Measurements from ENCODE around the gene AP3S2. TPM values are rescaled to one million over a fixed set of nuclear protein-coding genes. Genes with fewer than 3 reads are reported as not detected.
A peak's percentile ranks its signal among the peaks of the same experiment; 100 is the strongest.
"Not testable (repeated sequence)": the region's sequence is repeated elsewhere in the genome, so short reads cannot be mapped to it uniquely, and the experiment has no call there.

The AP3S2 gene
- total RNA-seq, 1 experiment from 2014 or later = 23.3 TPM

- H3K27ac ChIP-seq (ENCODE audit: low read depth, low read length); H3K9me3 ChIP-seq (ENCODE audit: control insufficient read depth in 1 of 2, insufficient read depth in 1 of 2, low read depth in 1 of 2, low read length in 2 of 2); H4K20me1 ChIP-seq (ENCODE audit: insufficient read depth); H2AFZ ChIP-seq (ENCODE audit: low read depth, low read length, poor library complexity, severe bottlenecking); H3K79me2 ChIP-seq (ENCODE audit: insufficient read depth, low read length); DNase-seq (ENCODE audit: low read depth, low spot score); H3K9ac ChIP-seq (ENCODE audit: low read length); H3K4me3 ChIP-seq (replicated peaks in 1 of 2; ENCODE audit: low read depth in 1 of 2, low read length in 2 of 2); intact Hi-C loops (cut with micrococcal nuclease); RAD21 ChIA-PET (ENCODE audit: low non-redundant PET in 1 of 2, low total read pairs in 2 of 2, uncharacterized antibody in 2 of 2, unreplicated experiment in 2 of 2); H3K27me3 ChIP-seq (ENCODE audit: insufficient read depth, low read length); POLR2A ChIA-PET; BruUV-seq (replicated peaks); H3K9me2 ChIP-seq (ENCODE audit: insufficient read depth); H3K36me3 ChIP-seq (ENCODE audit: control insufficient read depth in 1 of 2, insufficient read depth in 2 of 2, low read length in 2 of 2); ATAC-seq: not testable (repeated sequence)
- Histone ChIP-seq H3K4me1 (ENCODE audit: control insufficient read depth in 1 of 2, insufficient read depth in 2 of 2, low read length in 2 of 2) (peaks cover 8 to 59% of the 10 kb centered on the region in 2 experiments; a peak in 3 of 4 replicates), H3K4me2 (ENCODE audit: low read length) (peak overlapping the region; percentile 65)
- CTCF ChIA-PET = interaction anchor here (1.1 kb wide), 1 partner anchor 9 kb away, joined by 3 read pairs; no protein-coding TSS in a partner anchor
These were observed 111.2 kb downstream of the AP3S2 start for GRCh38 chr15:89782619-89782950.

GRCh38 chr15:89781891-89782618 is 111.7 kb downstream of the AP3S2 start:
- H3K79me2 ChIP-seq (ENCODE audit: insufficient read depth, low read length) = no peaks in the 10 kb centered on the region
- peak; percentile 71 for ATAC-seq
- BruUV-seq (replicated peaks) = no TSS peak
- DNase-seq (ENCODE audit: low read depth, low spot score) = peak; percentile 39
- peaks cover 8 to 64% of the 10 kb centered on the region in 2 experiments; a peak in 3 of 4 replicates for H3K4me1 ChIP-seq (ENCODE audit: control insufficient read depth in 1 of 2, insufficient read depth in 2 of 2, low read length in 2 of 2)
- H3K9me3 ChIP-seq (ENCODE audit: control insufficient read depth in 1 of 2, insufficient read depth in 1 of 2, low read depth in 1 of 2, low read length in 2 of 2) = no peaks in the 10 kb centered on the region
- H3K9ac ChIP-seq (ENCODE audit: low read length) = peak overlapping the region; percentile 21; the same call in 1 of the 2 replicates
- H3K9me2 ChIP-seq (ENCODE audit: insufficient read depth) = no peaks in the 10 kb centered on the region
- CTCF ChIA-PET = interaction anchor here (1.1 to 1.4 kb wide), 2 partner anchors 9 to 21 kb away, joined by 3 to 5 read pairs; no protein-coding TSS in a partner anchor
- no peaks in the 10 kb centered on the region for H3K36me3 ChIP-seq (ENCODE audit: control insufficient read depth in 1 of 2, insufficient read depth in 2 of 2, low read length in 2 of 2)
- POLR2A ChIA-PET = no interaction called here
- H4K20me1 ChIP-seq (ENCODE audit: insufficient read depth) = no peaks in the 10 kb centered on the region
- intact Hi-C loops (cut with micrococcal nuclease) = no loop called here
- no peak overlapping the region for H3K4me3 ChIP-seq (replicated peaks in 1 of 2; ENCODE audit: low read depth in 1 of 2, low read length in 2 of 2)
- RAD21 ChIA-PET (ENCODE audit: low non-redundant PET in 1 of 2, low total read pairs in 2 of 2, uncharacterized antibody in 2 of 2, unreplicated experiment in 2 of 2) = no interaction called here
- H3K27me3 ChIP-seq (ENCODE audit: insufficient read depth, low read length) = no peaks in the 10 kb centered on the region
- TF ChIP-seq ATF3 (IDR thresholded peaks at IDR 0.05) (no peak), MAX (IDR thresholded peaks at IDR 0.05) (peak; percentile 90), JUND (IDR thresholded peaks at IDR 0.05) (peak; percentile 79), EZH2 (IDR thresholded peaks at IDR 0.05) (no peak), SIN3A (IDR thresholded peaks at IDR 0.05; ENCODE audit: low read depth) (no peak), SP1 (IDR thresholded peaks at IDR 0.05; ENCODE audit: low read depth) (peak; percentile 83), ZNF274 (IDR thresholded peaks at IDR 0.05; ENCODE audit: low read depth, low read length) (no peak), CBX3 (IDR thresholded peaks at IDR 0.05; ENCODE audit: low read depth) (peak; percentile 95; the same call in 1 of the 2 replicates), YY1 (IDR thresholded peaks at IDR 0.05; ENCODE audit: extremely low read depth, insufficient replicate concordance, low read depth, low read length) (peak; percentile 80), CEBPB (IDR thresholded peaks at IDR 0.05; ENCODE audit: low read depth) (no peak), CTCF (IDR thresholded peaks at IDR 0.05 in 2 of 3, conservative IDR thresholded peaks at IDR 0.05 in 1 of 3; ENCODE audit: borderline replicate concordance in 1 of 3, insufficient read depth in 1 of 3, low read depth in 2 of 3, low read length in 2 of 3) (no peak), EGR1 (IDR thresholded peaks at IDR 0.05; ENCODE audit: low read depth) (no peak), FOSL1 (IDR thresholded peaks at IDR 0.05; ENCODE audit: low read depth) (peak; percentile 85)
- peak overlapping the region; percentile 65 for H3K4me2 ChIP-seq (ENCODE audit: low read length)
- H2AFZ ChIP-seq (ENCODE audit: low read depth, low read length, poor library complexity, severe bottlenecking) = no peak overlapping the region
- H3K27ac ChIP-seq (ENCODE audit: low read depth, low read length) = no peak overlapping the region; the same call in 1 of the 2 replicates
